ENCODE results near the gene CHAMP1.

DNA sequence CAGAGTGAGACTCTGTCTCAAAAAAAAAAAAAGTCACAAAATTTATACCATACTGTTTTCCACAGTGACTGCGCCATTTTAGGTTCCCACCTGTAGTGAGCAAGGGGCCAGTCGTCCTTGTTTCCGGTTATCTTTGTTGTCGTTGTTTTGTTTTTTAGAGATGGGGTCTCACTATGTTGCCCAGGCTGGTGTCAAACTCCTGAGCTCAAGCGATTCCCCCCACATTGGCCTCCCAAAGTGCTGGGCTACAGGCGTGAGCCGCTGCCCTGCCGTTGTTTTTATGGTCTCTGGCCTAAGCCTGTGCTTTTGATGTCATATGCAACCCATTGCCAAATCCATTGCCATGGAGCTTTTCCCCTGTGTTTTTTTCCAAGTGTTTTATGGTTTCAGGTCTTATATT is 29.6 kb upstream of the CHAMP1 start:
- no peak for TF ChIP-seq POLR2A (IDR thresholded peaks at IDR 0.05)
- TF ChIP-seq, protein P1, sequence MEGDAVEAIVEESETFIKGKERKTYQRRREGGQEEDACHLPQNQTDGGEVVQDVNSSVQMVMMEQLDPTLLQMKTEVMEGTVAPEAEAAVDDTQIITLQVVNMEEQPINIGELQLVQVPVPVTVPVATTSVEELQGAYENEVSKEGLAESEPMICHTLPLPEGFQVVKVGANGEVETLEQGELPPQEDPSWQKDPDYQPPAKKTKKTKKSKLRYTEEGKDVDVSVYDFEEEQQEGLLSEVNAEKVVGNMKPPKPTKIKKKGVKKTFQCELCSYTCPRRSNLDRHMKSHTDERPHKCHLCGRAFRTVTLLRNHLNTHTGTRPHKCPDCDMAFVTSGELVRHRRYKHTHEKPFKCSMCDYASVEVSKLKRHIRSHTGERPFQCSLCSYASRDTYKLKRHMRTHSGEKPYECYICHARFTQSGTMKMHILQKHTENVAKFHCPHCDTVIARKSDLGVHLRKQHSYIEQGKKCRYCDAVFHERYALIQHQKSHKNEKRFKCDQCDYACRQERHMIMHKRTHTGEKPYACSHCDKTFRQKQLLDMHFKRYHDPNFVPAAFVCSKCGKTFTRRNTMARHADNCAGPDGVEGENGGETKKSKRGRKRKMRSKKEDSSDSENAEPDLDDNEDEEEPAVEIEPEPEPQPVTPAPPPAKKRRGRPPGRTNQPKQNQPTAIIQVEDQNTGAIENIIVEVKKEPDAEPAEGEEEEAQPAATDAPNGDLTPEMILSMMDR (IDR thresholded peaks at IDR 0.05) = no peak
